GM18951 (cell line): ENCODE results near the gene LAMB2.

ENCODE experiments used
- POLR2A ChIP-seq: IDR thresholded peaks from 4 replicates; pipeline ENCODE4 v1.6.1; 2011; ENCODE audit warnings: mild to moderate bottlenecking; ENCODE audit not compliant: insufficient read length, insufficient read depth; ENCODE audit errors: extremely low read depth
- in situ Hi-C: fragments of 300-500 bp; cut with MboI; formaldehyde crosslinking; loops from one replicate; pipeline ENCODE4 v1.12.0; 2022; ENCODE audit warnings: low sequenced_read_pairs, mixed read lengths, inconsistent platforms; ENCODE audit not compliant: unreplicated experiment

LAMB2 gene

GRCh38 chr3:49151610-49152009, 18.8 kb upstream of the LAMB2 start:
- in situ Hi-C loops = no loop called here
- no peak for TF ChIP-seq POLR2A

GRCh38 chr3:49148159-49148558, 15.3 kb upstream of the LAMB2 start:
- in situ Hi-C loops = no loop called here

GRCh38 chr3:49140080-49140479, 7.2 kb upstream of the LAMB2 start:
- TF ChIP-seq POLR2A = no peak
- in situ Hi-C loops = no loop called here

More at GRCh38 chr3:49148159-49148558, 15.3 kb upstream of the LAMB2 start:
- no peak for TF ChIP-seq POLR2A

GRCh38 chr3:49135499-49135898, 2.6 kb upstream of the LAMB2 start:
- TF ChIP-seq POLR2A = no peak
- in situ Hi-C loops = no loop called here

- in situ Hi-C loops = no loop called here
- TF ChIP-seq POLR2A = no peak
Measured at GRCh38 chr3:49134471-49135265, 1.8 kb upstream of the LAMB2 start.

GRCh38 chr3:49133226-49133951, 539 bp upstream of the LAMB2 start:
- no peak for TF ChIP-seq POLR2A
- in situ Hi-C loops = no loop called here

- in situ Hi-C loops = no loop called here
- TF ChIP-seq POLR2A = no peak
Measured at GRCh38 chr3:49132073-49132436, 795 bp downstream of the LAMB2 start.

DNA sequence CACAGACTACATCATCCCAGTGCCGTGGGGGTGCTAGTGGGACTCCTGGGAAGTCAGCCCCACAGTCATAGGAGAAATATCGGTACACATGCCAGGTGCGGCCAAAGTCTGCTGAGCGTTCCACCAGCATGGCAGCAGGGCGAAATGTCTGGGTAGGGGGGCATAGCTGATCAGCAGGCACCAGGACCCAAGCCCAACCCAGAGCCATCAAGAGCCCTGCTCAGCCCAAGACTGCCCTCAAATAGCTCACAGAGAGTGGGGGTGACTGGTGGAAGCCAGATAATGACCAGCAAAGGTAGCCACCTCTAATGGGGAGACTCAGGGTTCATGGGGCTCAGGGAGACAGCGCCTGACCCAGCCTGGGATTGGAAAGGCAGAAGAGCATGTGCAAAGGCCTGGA, 1.3 kb downstream of the LAMB2 start:
- in situ Hi-C loops = no loop called here
- no peak for TF ChIP-seq POLR2A

DNA sequence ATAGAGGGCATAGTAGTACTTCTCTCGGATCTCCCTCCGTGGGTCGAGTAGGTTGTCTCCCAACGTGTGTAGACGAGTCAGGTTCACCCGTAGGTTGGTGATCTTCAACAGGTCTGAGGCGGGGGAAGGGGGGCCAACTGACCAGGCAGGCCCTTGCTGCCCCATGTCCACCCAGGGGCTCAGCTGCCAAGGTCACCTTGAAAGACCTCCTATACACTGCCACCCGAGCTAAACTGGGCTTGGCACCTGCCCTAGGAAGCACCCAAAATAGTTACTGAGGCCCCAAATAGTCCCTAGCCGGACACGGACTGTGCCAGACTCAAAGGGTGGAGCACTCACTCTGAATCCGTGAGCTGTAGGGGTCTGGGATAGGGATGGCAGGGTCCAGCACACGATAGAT, 1.8 kb downstream of the LAMB2 start:
- in situ Hi-C loops = no loop called here
- TF ChIP-seq POLR2A = no peak

- in situ Hi-C loops = no loop called here
Measured at GRCh38 chr3:49124991-49125670, 7.7 kb downstream of the LAMB2 start.

DNA sequence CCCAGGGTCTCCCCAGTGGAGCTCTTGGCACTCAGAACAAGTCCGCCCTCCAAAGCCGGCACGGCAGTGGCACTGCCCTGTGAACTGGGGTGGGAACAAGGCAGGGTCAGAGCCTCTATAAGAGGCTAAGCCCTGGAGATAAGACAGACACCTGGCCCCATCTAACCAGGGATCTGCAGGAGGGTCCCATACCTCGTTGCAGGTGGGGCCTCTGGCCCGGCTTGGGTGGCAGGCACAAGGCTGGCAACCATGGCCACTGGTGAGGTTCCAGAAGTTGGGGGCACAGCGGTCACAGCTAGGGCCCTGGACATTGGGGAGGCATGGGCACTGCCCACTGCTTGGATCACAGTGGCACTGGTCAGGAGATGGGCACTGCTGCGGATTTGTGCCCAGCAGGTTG, 8.6 kb downstream of the LAMB2 start:
- in situ Hi-C loops = no loop called here
- no peak for TF ChIP-seq POLR2A

More at GRCh38 chr3:49124991-49125670, 7.7 kb downstream of the LAMB2 start:
- no peak for TF ChIP-seq POLR2A

- in situ Hi-C loops = no loop called here
- TF ChIP-seq POLR2A = no peak
Measured at GRCh38 chr3:49123687-49124086, 9.2 kb downstream of the LAMB2 start.

GRCh38 chr3:49122886-49123545, 9.8 kb downstream of the LAMB2 start:
- in situ Hi-C loops = no loop called here
- no peak for TF ChIP-seq POLR2A
